Neuronal stem cell (in vitro differentiated cells): ENCODE data around the gene KRTAP29-1. TPM values are rescaled to one million over a fixed set of nuclear protein-coding genes. Genes with fewer than 3 reads are reported as not detected.
"Not testable (repeated sequence)": the region's sequence is repeated elsewhere in the genome, so short reads cannot be mapped to it uniquely, and the experiment has no call there.

ENCODE experiments used
- DNase-seq: peaks from one replicate; pipeline ENCODE4 v3.0.0-alpha.2; 2013; ENCODE audit warnings: low spot score
- H2AFZ ChIP-seq: one replicate; pipeline ENCODE4 v1.6.1; 2013; ENCODE audit warnings: mild to moderate bottlenecking, low read length, inconsistent platforms
- H2AK5ac ChIP-seq: 2 replicates; pipeline ENCODE4 v1.6.1; 2013; ENCODE audit warnings: low read depth, mild to moderate bottlenecking, inconsistent platforms, low read length, moderate library complexity, mixed read lengths
- H2BK120ac ChIP-seq: 2 replicates; pipeline ENCODE4 v1.6.1; 2013; ENCODE audit warnings: low read depth, mild to moderate bottlenecking, inconsistent platforms, low read length, moderate library complexity, mixed read lengths
- H2BK12ac ChIP-seq: one replicate; pipeline ENCODE4 v1.6.1; 2013; ENCODE audit warnings: low read length, inconsistent platforms
- H2BK15ac ChIP-seq: 2 replicates; pipeline ENCODE4 v1.6.1; 2013; ENCODE audit warnings: mild to moderate bottlenecking, low read length, inconsistent platforms, mixed read lengths
- H2BK5ac ChIP-seq: one replicate; pipeline ENCODE4 v1.6.1; 2013; ENCODE audit warnings: inconsistent platforms, mild to moderate bottlenecking, low read length, moderate library complexity
- H3K14ac ChIP-seq: one replicate; pipeline ENCODE4 v1.6.1; 2013; ENCODE audit warnings: low read length, inconsistent platforms
- H3K18ac ChIP-seq: 2 replicates; pipeline ENCODE4 v1.6.1; 2013; ENCODE audit warnings: low read length, inconsistent platforms
- H3K23ac ChIP-seq: 2 replicates; pipeline ENCODE4 v1.6.1; 2013; ENCODE audit warnings: low read depth, mild to moderate bottlenecking, mixed read lengths, low read length, inconsistent platforms; ENCODE audit not compliant: poor library complexity
- H3K27ac ChIP-seq: replicated peaks from 3 replicates; pipeline ENCODE4 v1.5.1; 2013; ENCODE audit warnings: low read length, inconsistent platforms
- H3K27me3 ChIP-seq, 3 experiments: 2 replicates each; pipeline ENCODE4 v1.6.1; 2013; ENCODE audit warnings: low read length in 3 of 3, mild to moderate bottlenecking in 2 of 3, inconsistent platforms in 1 of 3, low read depth in 1 of 3, mixed read lengths in 1 of 3, moderate library complexity in 1 of 3; ENCODE audit not compliant: control insufficient read depth in 3 of 3, insufficient read depth in 3 of 3
- H3K36me3 ChIP-seq, 2 donors: replicated peaks in 1 of 2; 2 replicates each; pipeline ENCODE4 v1.6.1; 2013; ENCODE audit warnings: low read length in 2 of 2; ENCODE audit not compliant: control insufficient read depth in 2 of 2, insufficient read depth in 2 of 2
- H3K4ac ChIP-seq: 2 replicates; pipeline ENCODE4 v1.6.1; 2013; ENCODE audit warnings: inconsistent platforms, mild to moderate bottlenecking, low read length, moderate library complexity
- H3K4me1 ChIP-seq, 2 donors: 1 replicate in 1 of 2; 2 replicates in 1 of 2; pipeline ENCODE4 v1.6.1; 2013; ENCODE audit warnings: low read length in 2 of 2, low read depth in 1 of 2; ENCODE audit not compliant: control insufficient read depth in 2 of 2, insufficient read depth in 1 of 2
- H3K4me2 ChIP-seq: one replicate; pipeline ENCODE4 v1.6.1; 2013; ENCODE audit warnings: mild to moderate bottlenecking, low read length, inconsistent platforms; ENCODE audit not compliant: insufficient read depth, poor library complexity, severe bottlenecking
- H3K4me3 ChIP-seq, 2 donors: 2 replicates each; pipeline ENCODE4 v1.5.1; 2013; ENCODE audit warnings: low read length in 2 of 2, mild to moderate bottlenecking in 2 of 2, inconsistent platforms in 1 of 2, moderate library complexity in 1 of 2
- H3K79me1 ChIP-seq: one replicate; pipeline ENCODE4 v1.6.1; 2013; ENCODE audit warnings: low read depth, mild to moderate bottlenecking, inconsistent platforms, low read length, moderate library complexity
- H3K9ac ChIP-seq: one replicate; pipeline ENCODE4 v1.6.1; 2013; ENCODE audit warnings: mild to moderate bottlenecking, low read depth, low read length, inconsistent platforms; ENCODE audit not compliant: poor library complexity
- H3K9me3 ChIP-seq, 2 donors: replicated peaks in 1 of 2; 2 replicates each; pipeline versions ENCODE3 to v1.6.1; 2013; ENCODE audit warnings: low read length in 2 of 2, mild to moderate bottlenecking in 2 of 2, inconsistent platforms in 1 of 2, low read depth in 1 of 2, mixed read lengths in 1 of 2, moderate library complexity in 1 of 2; ENCODE audit not compliant: control insufficient read depth in 2 of 2, insufficient read depth in 1 of 2
- H4K8ac ChIP-seq: one replicate; pipeline ENCODE4 v1.6.1; 2013; ENCODE audit warnings: low read depth, mild to moderate bottlenecking, inconsistent platforms, low read length, moderate library complexity
- H4K91ac ChIP-seq: one replicate; pipeline ENCODE4 v1.6.1; 2013; ENCODE audit warnings: low read length, low read depth, mild to moderate bottlenecking, inconsistent platforms; ENCODE audit not compliant: poor library complexity
- WGBS, 2 donors: extraction: QIAGEN DNeasy Blood & Tissue Kit; methylation state at CpG; one replicate each; pipeline ENCODE4 v1.1.7; 2013; ENCODE audit warnings: missing lambda C conversion rate in 2 of 2, mixed read lengths in 1 of 2; ENCODE audit not compliant: insufficient read length in 2 of 2, insufficient replicate concordance in 1 of 2; ENCODE audit errors: extremely low coverage in 2 of 2; 5-methylcytosine and 5-hydroxymethylcytosine counted together
- polyA plus RNA-seq, 2 experiments: library from polyadenylated mRNA; stranded (reverse); fragments of 200-250 nt; gene quantifications; one replicate each; pipeline ENCODE4 v1.2.3, GENCODE V29; 2013

KRTAP29-1 gene
- not detected for polyA plus RNA-seq (2013, experiment 1 of 2)
- not detected for polyA plus RNA-seq (2013, experiment 2 of 2)

DNA sequence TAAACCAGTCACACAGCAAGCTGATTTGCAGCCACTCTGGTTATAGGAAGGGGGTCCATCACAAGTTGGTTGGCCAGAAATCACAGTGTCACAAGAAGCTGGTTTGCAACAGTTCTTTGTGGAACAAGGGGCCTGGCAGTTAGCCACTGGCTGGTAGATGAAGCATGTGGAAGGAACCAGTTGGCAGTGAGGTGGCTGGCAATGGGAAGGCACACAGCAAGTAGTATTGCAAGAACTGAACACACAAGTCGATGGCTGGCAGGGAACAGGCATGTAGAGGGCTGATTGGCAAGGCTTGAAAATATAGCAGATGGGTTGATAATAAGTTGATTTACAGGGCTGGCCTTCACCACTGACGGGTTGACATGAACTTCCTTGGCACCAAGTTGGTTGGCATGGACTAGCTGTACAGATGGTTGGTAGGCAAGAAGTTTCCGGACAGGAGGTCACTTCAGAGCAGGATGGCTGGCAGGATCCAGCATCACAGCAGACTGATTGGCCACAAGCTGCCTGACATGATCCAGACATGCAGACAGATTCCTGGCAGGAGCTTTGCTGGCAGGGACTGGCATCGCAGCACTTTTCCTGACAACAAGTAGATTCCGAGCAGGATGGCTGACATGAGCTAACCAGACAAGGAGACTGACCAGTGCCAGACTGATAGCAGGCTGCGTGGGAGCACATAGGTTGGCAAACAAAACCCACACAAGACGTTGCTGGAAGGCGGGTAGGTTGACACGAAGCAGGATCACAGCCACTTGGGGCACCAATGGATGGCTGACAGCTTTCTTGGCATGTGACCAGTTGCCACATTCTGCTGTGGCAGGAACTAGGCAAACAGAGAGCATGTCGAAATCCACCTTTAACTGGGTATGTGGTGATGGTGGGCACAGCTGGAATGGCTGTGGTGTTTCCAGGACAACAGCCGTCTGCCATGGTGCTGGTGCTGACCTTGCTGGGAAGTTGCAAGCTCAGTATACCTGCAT lies at the start of gene KRTAP29-1:
Gene KRTAP29-1, minus strand, starts transcription at position 936 of the 986 bp plus-strand sequence. Its CDS starts 0 bp downstream, at position 936.
- Histone ChIP-seq H3K23ac (no peak within 1 kb of the TSS), H3K4me2 (no peak within 1 kb of the TSS), H2BK5ac (no peak within 1 kb of the TSS), H3K9ac (no peak within 1 kb of the TSS), H2BK120ac (no peak within 1 kb of the TSS), H2AK5ac (peak within 1 kb of the TSS; percentile 8), H3K27me3 (no peaks in the 10 kb centered on the region), H3K4me3 (no peak within 1 kb of the TSS), H4K91ac (no peak within 1 kb of the TSS), H3K4me1 (no peaks in the 10 kb centered on the region), H3K79me1 (no peaks in the 10 kb centered on the region), H3K4ac (no peak within 1 kb of the TSS), H4K8ac (no peak within 1 kb of the TSS), H3K18ac (no peak within 1 kb of the TSS), H3K9me3 (no peaks in the 10 kb centered on the region), H3K14ac (no peak within 1 kb of the TSS), H2BK15ac (no peak within 1 kb of the TSS), H2BK12ac (no peak within 1 kb of the TSS), H2AFZ (no peak within 1 kb of the TSS), H3K27ac (no peak within 1 kb of the TSS), H3K36me3 (no peaks in the 10 kb centered on the region)
- DNase-seq: no peak
- WGBS, 2 donors: no CpG with 5 or more reads among the region's 11 CpGs

GRCh38 chr17:41351177-41351576 lies 48.5 kb upstream of the KRTAP29-1 start:
- H4K91ac ChIP-seq: no peak overlapping the region
- H3K14ac ChIP-seq: no peak overlapping the region
- no peak overlapping the region for H3K9ac ChIP-seq
- H2BK5ac ChIP-seq: no peak overlapping the region
- no peaks in the 10 kb centered on the region for H3K4me1 ChIP-seq
- H3K18ac ChIP-seq: no peak overlapping the region
- no peak overlapping the region for H3K27ac ChIP-seq
- no peak for DNase-seq
- H3K4me2 ChIP-seq: no peak overlapping the region
- H4K8ac ChIP-seq: no peak overlapping the region
- no peak overlapping the region for H2BK12ac ChIP-seq
- no peaks in the 10 kb centered on the region for H3K36me3 ChIP-seq
- no peak overlapping the region for H2BK15ac ChIP-seq
- no peaks in the 10 kb centered on the region for H3K27me3 ChIP-seq
- H3K9me3 ChIP-seq: no peaks in the 10 kb centered on the region
- no peak overlapping the region for H2AK5ac ChIP-seq
- no peaks in the 10 kb centered on the region for H3K79me1 ChIP-seq
- H3K4me3 ChIP-seq: no peak overlapping the region
- H3K4ac ChIP-seq: no peak overlapping the region
- H3K23ac ChIP-seq: no peak overlapping the region
- H2AFZ ChIP-seq: no peak overlapping the region
- H2BK120ac ChIP-seq: no peak overlapping the region
- WGBS, 2 donors: no CpG with 5 or more reads among the region's 2 CpGs

GRCh38 chr17:41350381-41350878 lies 47.8 kb upstream of the KRTAP29-1 start, which contains the start of gene KRT33A:
Gene KRT33A, minus strand, starts transcription at chr17:41350828. Its CDS starts 61 bp downstream, at chr17:41350767.
- not testable (repeated sequence) for H2BK12ac ChIP-seq, H3K4me1 ChIP-seq, DNase-seq, H3K4me3 ChIP-seq, H4K8ac ChIP-seq, H3K9me3 ChIP-seq, H3K79me1 ChIP-seq, H3K36me3 ChIP-seq, H4K91ac ChIP-seq, H3K27me3 ChIP-seq, H3K18ac ChIP-seq, H2AFZ ChIP-seq, H3K23ac ChIP-seq, H3K27ac ChIP-seq, H3K4me2 ChIP-seq, H2BK15ac ChIP-seq, H3K9ac ChIP-seq, H3K14ac ChIP-seq, H3K4ac ChIP-seq, H2BK120ac ChIP-seq, H2AK5ac ChIP-seq, H2BK5ac ChIP-seq
- WGBS, 2 donors: no CpG with 5 or more reads among the region's 16 CpGs
